UCSD-AML1 (cell line): Measurements from ENCODE around the gene TMEM269.
A peak's percentile ranks its signal among the peaks of the same experiment; 100 is the strongest.

Experiments
- DNase-seq: peaks from one replicate; lab custom pipeline; 2025; ENCODE audit not compliant: unreplicated experiment; lab: John Stamatoyannopoulos, UW

The TMEM269 gene

GRCh38 chr1:42820813-42821212 lies 36.0 kb downstream of the TMEM269 start:
- DNase-seq, result no peak

- DNase-seq, result no peak
These were observed 36.9 kb downstream of the TMEM269 start for GRCh38 chr1:42821690-42822089.

GRCh38 chr1:42822800-42823392 lies 38.1 kb downstream of the TMEM269 start:
- DNase-seq, result no peak

- DNase-seq, result no peak
These were observed 39.8 kb downstream of the TMEM269 start for GRCh38 chr1:42824481-42825035.

- no peak for DNase-seq
These were observed 40.5 kb downstream of the TMEM269 start for GRCh38 chr1:42825036-42825851.

- no peak for DNase-seq
These were observed 45.8 kb downstream of the TMEM269 start for GRCh38 chr1:42830631-42831030.

GRCh38 chr1:42831273-42831672 lies 46.5 kb downstream of the TMEM269 start:
- DNase-seq, result no peak

- DNase-seq, result no peak
These were observed 48.0 kb downstream of the TMEM269 start for GRCh38 chr1:42832641-42833240.

GRCh38 chr1:42833981-42834380 lies 49.2 kb downstream of the TMEM269 start:
- no peak for DNase-seq

GRCh38 chr1:42834803-42835202 lies 50.0 kb downstream of the TMEM269 start:
- DNase-seq, result no peak

GRCh38 chr1:42835422-42835821 lies 50.6 kb downstream of the TMEM269 start:
- no peak for DNase-seq

- DNase-seq, result no peak
These were observed 52.9 kb downstream of the TMEM269 start for GRCh38 chr1:42837709-42838108.

GRCh38 chr1:42838482-42839190 lies 53.8 kb downstream of the TMEM269 start:
- no peak for DNase-seq

- no peak for DNase-seq
These were observed 56.2 kb downstream of the TMEM269 start for GRCh38 chr1:42841010-42841409.

GRCh38 chr1:42841440-42842147 lies 56.8 kb downstream of the TMEM269 start:
- DNase-seq, result no peak

GRCh38 chr1:42844592-42845140 lies 59.9 kb downstream of the TMEM269 start:
- no peak for DNase-seq

GRCh38 chr1:42845193-42845592 lies 60.4 kb downstream of the TMEM269 start:
- no peak for DNase-seq

GRCh38 chr1:42845866-42846256 lies 61.1 kb downstream of the TMEM269 start:
- no peak for DNase-seq

- peak; percentile 90 for DNase-seq
These were observed 61.7 kb downstream of the TMEM269 start, which contains the start of gene ZNF691 for GRCh38 chr1:42846257-42847110. Gene ZNF691, plus strand, starts transcription at chr1:42846613. Its CDS starts 3,046 bp downstream, at chr1:42849659.
